ENCODE data around the gene CRYBG1.

The CRYBG1 gene

DNA sequence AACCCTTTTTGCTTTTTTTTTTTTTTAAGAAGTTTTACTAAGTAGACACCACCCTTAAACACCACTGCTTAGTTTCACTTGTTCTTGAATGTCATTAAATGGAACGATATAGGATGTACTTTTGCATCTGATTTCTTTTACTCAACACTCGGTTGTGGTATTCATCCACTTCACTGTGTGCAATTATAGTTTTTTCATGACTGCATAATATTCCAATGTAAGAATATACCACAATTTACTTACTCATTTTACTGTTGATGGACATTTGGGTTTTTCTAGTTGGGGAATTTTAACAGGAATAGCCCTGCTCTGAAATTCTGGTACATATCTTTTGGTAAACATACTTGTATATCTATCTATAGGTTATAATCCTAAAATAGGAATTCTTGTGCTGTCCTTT lies 238.9 kb downstream of the CRYBG1 start:
- TF ChIP-seq, protein P1, sequence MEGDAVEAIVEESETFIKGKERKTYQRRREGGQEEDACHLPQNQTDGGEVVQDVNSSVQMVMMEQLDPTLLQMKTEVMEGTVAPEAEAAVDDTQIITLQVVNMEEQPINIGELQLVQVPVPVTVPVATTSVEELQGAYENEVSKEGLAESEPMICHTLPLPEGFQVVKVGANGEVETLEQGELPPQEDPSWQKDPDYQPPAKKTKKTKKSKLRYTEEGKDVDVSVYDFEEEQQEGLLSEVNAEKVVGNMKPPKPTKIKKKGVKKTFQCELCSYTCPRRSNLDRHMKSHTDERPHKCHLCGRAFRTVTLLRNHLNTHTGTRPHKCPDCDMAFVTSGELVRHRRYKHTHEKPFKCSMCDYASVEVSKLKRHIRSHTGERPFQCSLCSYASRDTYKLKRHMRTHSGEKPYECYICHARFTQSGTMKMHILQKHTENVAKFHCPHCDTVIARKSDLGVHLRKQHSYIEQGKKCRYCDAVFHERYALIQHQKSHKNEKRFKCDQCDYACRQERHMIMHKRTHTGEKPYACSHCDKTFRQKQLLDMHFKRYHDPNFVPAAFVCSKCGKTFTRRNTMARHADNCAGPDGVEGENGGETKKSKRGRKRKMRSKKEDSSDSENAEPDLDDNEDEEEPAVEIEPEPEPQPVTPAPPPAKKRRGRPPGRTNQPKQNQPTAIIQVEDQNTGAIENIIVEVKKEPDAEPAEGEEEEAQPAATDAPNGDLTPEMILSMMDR (conservative IDR thresholded peaks at IDR 0.05): no peak
- TF ChIP-seq ZFX (IDR thresholded peaks at IDR 0.05): no peak
- no peak overlapping the region for H3K27ac ChIP-seq

DNA sequence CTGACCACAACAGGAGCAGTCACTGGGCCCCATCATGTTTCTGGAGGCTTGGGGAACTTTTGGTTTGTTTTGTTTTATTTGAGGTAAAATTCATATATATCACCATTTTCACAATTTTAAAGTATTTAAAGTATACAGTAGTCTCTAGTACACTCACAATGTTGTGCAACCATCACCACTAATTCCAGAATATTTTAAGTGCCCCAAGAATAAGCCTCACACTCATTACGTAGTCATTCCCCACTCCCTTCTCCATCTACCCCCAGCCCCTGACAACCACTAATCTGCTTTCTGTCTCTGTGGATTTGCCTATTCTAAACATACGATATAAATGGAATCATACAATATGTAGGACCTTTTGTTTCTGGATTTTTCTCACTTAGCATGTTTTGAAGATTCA lies 239.8 kb downstream of the CRYBG1 start:
- H3K27ac ChIP-seq: no peak overlapping the region
- TF ChIP-seq, protein P1 (conservative IDR thresholded peaks at IDR 0.05): no peak

DNA sequence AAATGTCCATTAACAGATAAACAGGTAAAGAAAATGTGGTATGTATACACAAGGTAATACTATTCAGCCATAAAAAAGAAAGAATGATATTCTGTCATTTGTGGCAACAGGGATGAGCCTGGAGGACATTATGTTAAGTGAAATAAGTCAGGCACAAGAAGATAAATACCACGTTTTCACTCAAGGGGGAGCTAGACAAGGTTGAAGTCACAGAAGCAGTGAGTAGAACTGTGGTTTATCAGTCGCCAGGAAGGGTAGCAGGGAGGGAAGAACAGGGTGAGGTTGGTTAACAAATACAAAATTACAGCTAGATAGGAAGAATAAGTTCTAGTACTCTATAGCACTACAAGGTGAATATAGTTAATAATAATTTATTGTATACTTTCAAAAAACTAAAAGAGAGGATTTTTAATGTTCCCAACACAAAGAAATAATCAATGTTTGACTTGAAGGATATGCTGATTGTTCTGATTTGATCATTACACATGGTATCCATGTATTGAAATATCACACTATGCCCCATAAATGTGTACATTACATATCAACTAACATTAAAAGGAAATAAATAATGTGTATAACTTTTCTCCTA lies 247.7 kb downstream of the CRYBG1 start:
- TF ChIP-seq, protein P1 (conservative IDR thresholded peaks at IDR 0.05): peak; percentile 60
- no peak for TF ChIP-seq ZFX (IDR thresholded peaks at IDR 0.05)
- no peak overlapping the region for H3K27ac ChIP-seq

DNA sequence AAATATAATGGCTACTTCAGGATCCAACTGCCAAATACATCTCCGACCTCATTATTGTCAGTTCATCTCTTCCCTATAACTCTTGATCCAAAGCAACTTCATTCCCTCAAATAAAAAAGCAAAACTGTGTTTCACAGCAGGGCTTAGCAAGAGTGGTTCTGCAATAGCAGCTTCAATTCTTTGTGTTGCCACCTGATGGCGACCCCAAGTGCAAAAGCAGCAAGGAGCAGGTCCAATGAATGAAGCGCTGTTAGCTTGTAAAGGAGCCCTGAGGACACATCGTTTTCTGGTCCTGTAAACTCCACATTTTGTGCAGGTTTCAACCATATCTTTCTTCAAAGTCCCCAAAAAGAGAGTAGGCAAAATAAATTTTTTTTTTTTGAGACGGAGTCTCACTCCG lies 249.2 kb downstream of the CRYBG1 start:
- no peak overlapping the region for H3K27ac ChIP-seq
- TF ChIP-seq, protein P1 (conservative IDR thresholded peaks at IDR 0.05): peak; percentile 34
- no peak for TF ChIP-seq ZFX (IDR thresholded peaks at IDR 0.05)

DNA sequence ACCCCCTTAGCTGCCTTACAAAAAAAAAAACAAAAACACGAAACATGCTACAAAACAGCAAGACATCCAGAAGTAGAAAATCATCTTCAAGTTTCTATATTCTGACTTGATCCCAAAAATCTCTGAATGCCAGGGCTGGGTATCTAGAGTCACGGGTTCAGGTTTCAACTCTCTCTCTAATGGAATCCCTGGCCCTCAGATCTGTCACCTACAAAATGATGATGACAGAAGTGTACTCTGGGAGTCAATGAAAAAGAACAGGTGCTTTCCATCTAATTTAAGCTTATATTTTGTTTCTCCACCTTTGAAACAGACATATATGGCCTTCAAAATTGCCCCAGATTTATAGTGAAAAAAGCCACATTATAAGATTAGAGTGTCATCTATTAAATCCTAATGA lies 250.5 kb downstream of the CRYBG1 start:
- H3K27ac ChIP-seq: no peak overlapping the region
- TF ChIP-seq, protein P1 (conservative IDR thresholded peaks at IDR 0.05): no peak
- no peak for TF ChIP-seq ZFX (IDR thresholded peaks at IDR 0.05)

DNA sequence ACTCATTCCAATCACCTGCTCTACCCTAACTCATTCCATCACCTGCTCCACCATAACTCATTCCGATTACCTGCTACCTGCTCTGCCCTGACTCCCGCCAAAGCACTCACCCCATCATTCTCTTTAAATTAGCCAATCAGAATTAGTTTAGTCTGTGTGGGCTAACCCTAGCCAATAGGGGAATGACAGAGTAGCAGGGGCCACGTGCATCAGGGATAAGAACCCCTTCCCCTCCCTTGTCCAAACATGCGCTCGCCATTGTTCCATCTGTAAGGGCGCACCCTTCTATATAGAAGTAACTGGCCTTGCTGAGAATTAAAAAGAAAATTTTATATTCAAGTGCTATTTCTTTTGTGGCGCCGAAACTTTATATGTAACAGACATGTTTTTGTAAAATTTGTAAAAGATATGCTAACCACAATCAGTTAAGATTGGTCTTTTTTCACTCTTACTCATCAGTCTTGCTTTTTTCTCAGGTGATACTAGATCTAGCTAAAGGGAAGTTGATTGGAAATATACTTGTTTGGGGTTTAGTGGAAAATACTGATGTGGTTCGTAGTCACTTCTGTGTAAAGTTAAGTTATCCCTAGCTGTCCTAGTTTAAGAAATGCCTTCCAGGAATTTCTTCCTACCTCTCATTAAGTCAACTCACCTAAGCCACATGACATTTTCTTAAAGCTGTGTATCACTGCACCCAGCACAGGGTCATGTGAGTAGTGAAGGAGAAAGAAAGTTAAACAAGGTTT lies 252.3 kb downstream of the CRYBG1 start:
- no peak for TF ChIP-seq ZFX (IDR thresholded peaks at IDR 0.05)
- TF ChIP-seq, protein P1 (conservative IDR thresholded peaks at IDR 0.05): no peak
- no peak overlapping the region for H3K27ac ChIP-seq

DNA sequence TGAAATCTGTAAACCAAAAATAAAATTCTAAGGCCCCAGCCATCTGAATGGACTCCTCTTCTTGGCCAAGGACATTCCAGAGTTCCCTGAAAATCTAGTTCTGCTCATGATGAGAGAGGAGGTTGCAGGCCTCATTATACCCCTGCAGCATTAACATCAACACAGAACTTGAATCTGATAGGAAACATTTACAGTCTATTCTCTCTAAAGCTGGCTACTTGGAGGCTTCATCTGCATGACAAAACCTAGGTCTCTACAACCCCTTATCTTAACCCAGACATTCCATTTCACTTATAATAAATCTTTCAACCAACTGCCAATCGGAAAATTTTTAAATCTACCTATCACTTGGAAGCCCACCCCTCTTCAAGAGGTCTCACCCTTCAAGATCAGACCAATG lies 253.1 kb downstream of the CRYBG1 start:
- TF ChIP-seq, protein P1 (conservative IDR thresholded peaks at IDR 0.05): no peak
- TF ChIP-seq ZFX (IDR thresholded peaks at IDR 0.05): no peak

More for the DNA sequence above, 253.1 kb downstream of the CRYBG1 start:
- no peak overlapping the region for H3K27ac ChIP-seq
